ENCODE results near the gene TBC1D9B. TPM values are rescaled to one million over a fixed set of nuclear protein-coding genes. Genes with fewer than 3 reads are reported as not detected.
"Not testable (repeated sequence)": the region's sequence is repeated elsewhere in the genome, so short reads cannot be mapped to it uniquely, and the experiment has no call there.

TBC1D9B gene
- total RNA-seq, 1 donor from 2014 or later = 81.0 TPM

DNA sequence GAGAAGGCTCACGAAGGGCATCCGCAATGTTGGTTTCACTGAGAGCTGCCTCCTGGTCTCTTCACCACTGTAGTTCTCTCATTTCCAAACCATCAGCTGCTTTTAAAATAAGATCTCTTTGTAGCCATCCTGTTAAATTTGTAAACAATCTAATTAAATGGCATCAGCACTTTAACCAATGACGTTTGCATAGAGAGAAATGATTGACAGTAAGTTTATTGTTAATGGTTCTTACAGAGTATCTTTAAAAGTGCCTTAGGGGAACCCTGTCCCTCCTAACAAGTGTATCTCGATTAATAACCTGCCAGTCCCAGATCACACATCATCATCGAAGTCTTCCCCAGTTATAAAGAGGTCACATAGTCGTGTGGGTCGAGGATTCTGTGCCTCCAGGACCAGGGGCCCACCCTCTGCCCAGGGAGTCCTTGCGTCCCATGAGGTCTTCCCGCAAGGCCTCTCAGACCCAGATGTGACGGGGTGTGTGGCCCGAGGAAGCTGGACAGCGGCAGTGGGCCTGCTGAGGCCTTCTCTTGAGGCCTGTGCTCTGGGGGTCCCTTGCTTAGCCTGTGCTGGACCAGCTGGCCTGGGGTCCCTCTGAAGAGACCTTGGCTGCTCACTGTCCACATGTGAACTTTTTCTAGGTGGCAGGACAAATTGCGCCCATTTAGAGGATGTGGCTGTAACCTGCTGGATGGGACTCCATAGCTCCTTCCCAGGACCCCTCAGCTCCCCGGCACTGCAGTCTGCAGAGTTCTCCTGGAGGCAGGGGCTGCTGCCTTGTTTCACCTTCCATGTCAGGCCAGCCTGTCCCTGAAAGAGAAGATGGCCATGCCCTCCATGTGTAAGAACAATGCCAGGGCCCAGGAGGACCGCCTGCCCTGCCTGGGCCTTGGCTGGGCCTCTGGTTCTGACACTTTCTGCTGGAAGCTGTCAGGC, 70.4 kb downstream of the TBC1D9B start:
- DNase-seq (ENCODE audit: low read depth) = no peak

DNA sequence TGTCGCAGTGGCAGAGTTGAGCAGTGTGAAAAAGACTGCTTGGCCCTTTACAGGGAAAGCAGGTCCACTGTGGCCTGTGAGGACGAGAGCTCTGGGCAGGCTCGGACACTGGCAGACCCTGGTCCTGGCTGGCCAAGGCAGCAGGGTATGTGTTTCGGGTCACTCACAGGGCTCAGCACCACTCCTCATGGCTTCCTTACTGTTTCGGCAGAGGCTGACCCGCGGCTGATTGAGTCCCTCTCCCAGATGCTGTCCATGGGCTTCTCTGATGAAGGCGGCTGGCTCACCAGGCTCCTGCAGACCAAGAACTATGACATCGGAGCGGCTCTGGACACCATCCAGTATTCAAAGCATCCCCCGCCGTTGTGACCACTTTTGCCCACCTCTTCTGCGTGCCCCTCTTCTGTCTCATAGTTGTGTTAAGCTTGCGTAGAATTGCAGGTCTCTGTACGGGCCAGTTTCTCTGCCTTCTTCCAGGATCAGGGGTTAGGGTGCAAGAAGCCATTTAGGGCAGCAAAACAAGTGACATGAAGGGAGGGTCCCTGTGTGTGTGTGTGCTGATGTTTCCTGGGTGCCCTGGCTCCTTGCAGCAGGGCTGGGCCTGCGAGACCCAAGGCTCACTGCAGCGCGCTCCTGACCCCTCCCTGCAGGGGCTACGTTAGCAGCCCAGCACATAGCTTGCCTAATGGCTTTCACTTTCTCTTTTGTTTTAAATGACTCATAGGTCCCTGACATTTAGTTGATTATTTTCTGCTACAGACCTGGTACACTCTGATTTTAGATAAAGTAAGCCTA, 71.3 kb downstream of the TBC1D9B start:
- peak; percentile 65 for DNase-seq (ENCODE audit: low read depth)

DNA sequence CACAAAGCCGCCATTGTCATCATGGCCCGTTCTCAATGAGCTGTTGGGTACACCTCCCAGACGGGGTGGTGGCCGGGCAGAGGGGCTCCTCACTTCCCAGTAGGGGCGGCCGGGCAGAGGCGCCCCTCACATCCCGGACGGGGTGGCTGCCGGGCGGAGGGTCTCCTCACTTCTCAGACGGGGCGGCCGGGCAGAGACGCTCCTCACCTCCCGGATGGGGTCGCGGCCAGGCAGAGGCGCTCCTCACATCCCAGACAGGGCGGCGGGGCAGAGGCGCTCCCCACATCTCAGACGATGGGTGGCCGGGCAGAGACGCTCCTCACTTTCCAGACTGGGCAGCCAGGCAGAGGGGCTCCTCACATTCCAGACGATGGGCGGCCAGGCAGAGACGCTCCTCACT, 72.8 kb downstream of the TBC1D9B start:
- not testable (repeated sequence) for DNase-seq (ENCODE audit: low read depth)

GRCh38 chr5:179834120-179834519, 73.6 kb downstream of the TBC1D9B start:
- DNase-seq (ENCODE audit: low read depth) = no peak

DNA sequence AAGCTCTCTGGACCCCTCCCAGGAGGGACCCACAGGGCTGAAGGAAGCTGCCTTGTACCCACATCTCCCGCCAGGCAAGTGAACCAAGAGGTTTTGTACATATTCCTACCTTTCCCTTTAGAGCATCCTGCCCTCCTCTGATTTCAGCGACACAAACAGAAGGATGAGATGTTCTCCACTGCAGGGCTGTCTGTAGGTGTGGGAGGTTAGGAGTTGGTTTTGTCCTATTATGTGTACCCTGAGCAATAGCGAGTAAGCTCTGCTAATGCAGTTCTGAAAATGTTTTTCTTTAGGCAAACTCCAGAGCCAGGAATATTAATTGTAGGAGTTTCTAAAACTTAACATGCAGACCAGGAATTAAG, 74.0 kb downstream of the TBC1D9B start:
- no peak for DNase-seq (ENCODE audit: low read depth)

DNA sequence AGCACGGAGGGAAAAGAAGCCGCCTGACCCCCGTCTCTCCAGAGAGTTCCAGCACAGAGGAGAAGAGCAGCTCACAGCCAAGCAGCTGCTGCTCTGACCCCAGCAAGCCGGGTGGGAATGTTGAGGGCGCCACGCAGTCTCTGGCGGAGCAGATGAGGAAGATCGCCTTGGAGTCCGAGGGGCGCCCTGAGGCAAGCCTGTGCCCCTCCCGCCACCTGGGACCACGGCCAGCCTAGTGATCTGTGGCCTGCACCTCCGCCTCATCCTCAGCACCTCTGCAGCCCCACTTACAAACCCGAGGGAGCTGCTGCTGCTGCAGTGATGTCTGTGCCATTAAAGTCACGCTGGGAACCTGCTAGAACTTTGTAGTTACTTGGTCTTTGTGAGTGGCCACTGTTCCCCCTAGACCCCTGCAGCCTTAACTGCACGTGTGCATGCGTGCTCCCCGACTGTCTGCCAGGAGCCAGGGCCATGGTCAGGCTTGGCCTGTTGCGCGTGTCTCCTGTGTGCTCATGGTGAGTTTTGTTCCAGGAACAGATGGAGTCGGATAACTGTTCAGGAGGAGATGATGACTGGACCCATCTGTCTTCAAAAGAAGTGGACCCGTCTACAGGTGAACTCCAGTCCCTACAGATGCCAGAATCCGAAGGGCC, 74.5 kb downstream of the TBC1D9B start:
- no peak for DNase-seq (ENCODE audit: low read depth)

DNA sequence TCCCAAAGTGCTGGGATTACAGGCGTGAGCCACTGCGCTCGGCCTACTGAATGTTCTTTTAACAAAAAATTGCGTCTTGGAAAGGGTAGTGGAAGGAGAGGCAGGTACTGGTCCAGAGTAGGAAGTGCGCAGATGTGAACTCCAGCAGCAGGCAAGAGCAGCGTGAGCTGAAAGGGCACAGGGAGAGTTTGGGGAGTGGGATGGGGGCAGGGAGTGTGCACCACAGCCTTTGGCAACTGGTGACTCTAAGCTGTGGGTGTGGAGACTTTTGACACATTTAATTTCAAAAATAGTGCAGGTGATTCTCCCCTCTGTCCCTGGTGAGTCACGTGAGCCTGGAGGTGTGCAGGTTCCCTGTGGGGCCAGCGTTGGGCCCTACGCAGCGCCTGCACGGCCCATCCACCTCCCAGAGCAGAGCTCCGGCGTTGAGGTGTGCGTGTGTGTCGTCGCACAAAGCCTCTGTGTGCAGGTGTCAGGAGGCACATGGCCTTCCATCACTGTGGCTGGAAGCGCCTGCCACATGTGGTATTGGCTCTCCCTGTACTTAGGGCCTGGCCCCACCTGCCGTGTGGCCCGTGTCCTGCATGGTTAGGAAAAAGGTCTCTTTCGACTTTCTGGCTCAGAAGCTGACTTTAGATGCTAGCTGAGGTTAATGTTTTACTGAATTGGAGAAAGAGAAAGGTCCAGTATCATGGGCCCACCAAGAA, 75.5 kb downstream of the TBC1D9B start:
- no peak for DNase-seq (ENCODE audit: low read depth)

DNA sequence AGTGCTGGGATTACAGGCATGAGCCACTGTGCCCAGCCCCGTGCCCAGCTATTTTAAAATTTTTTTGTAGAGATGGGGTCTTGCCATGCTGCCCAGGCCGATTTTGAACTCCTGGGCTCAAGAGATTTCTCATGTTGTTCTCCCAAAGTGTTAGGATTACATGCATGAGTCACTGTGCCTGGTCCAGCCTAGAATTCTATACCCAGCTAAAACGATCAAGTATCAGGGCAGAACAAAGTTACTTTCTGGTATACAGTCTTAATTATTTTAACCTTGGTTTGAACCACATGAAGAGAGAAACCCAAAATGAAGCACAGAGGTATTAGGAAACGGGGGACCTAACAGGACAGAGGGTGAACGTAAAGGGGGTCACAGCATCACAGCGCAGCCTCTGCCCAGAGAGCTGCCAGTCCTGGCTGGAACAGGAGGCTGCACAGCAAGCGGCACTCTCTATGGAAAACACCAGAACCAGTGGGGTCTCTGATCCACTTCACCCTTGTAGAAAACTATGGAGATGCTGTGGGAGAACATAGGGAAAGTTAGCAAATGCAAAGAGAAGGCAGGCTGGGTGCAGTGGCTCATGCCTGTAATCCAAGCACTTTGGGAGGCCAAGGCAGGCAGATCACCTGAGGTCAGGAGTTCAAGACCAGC, 76.8 kb downstream of the TBC1D9B start:
- no peak for DNase-seq (ENCODE audit: low read depth)

- peak; percentile 56 for DNase-seq (ENCODE audit: low read depth)
Measured at GRCh38 chr5:179829732-179830435, 77.8 kb downstream of the TBC1D9B start.

- no peak for DNase-seq (ENCODE audit: low read depth)
Measured at GRCh38 chr5:179828756-179829421, 78.8 kb downstream of the TBC1D9B start.

- DNase-seq (ENCODE audit: low read depth) = peak; percentile 79
Measured at GRCh38 chr5:179827680-179828079, 80.0 kb downstream of the TBC1D9B start.

GRCh38 chr5:179825655-179826182, 82.0 kb downstream of the TBC1D9B start:
- no peak for DNase-seq (ENCODE audit: low read depth)

GRCh38 chr5:179824745-179825112, 83.0 kb downstream of the TBC1D9B start:
- no peak for DNase-seq (ENCODE audit: low read depth)

- no peak for DNase-seq (ENCODE audit: low read depth)
Measured at GRCh38 chr5:179823937-179824744, 83.6 kb downstream of the TBC1D9B start.

DNA sequence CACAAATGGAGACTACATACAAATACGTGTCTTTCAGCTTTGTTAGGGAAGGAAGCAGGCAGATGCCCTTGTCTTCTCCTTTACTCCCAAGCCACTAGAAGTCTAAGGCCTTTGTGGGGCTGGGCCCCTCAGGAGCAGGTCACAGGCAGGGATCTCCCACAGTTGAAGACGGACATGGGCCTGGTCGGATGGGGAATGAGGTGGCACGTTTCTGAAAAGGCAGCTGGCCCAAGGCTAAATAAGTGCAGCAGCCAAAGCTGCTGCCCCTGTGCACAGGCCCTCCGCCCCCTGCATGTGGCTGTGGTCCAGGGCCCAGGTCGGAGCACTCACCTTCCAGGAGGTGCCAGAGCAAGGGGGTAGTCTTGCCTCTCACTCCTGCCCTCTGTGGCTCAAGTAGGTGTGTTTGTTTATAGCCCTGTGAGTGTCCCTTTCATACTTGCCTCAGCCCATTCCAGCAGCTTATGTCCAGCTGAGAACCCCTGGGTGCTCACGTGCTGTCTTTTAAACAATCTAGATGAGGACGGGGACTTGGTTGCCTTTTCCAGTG, 85.2 kb downstream of the TBC1D9B start:
- no peak for DNase-seq (ENCODE audit: low read depth)

DNA sequence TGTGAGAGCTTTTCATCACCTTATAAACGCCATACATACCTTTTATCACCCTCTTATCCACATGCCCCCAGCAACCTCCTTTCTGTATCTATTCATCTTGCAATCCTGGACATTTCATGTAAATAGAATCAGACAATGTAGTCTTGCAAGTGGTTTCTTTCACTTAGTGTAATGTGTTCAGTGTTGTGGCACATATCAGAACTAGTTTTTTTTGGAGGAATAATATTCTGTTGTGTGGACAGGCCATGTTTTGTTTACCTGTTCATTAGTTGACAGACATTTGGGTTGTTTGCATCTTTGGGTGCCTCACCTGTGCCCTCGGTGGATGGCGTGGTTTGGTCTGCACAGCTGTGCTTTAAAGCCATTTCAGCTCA, 85.7 kb downstream of the TBC1D9B start:
- no peak for DNase-seq (ENCODE audit: low read depth)

- peak; percentile 81 for DNase-seq (ENCODE audit: low read depth)
Measured at GRCh38 chr5:179821298-179822058, 86.2 kb downstream of the TBC1D9B start.
